Measurements from ENCODE around the gene LAMA5.

- TF ChIP-seq CTCF (IDR thresholded peaks at IDR 0.05) (no peak), POLR2AphosphoS5 (IDR thresholded peaks at IDR 0.05) (no peak)
These were observed 79.2 kb downstream of the LAMA5 start for GRCh38 chr20:62287759-62288534.

All from stomach (tissue), 4 donors.